ENCODE data around the gene HAUS5.

GRCh38 chr19:35563207-35563829, 49.2 kb upstream of the HAUS5 start, which contains the start of gene ATP4A:
- TF ChIP-seq OSR1 (CRISPR knock-in tag; IDR thresholded peaks at IDR 0.05), result no peak
- TF ChIP-seq BACH2 (CRISPR knock-in tag; IDR thresholded peaks at IDR 0.05; ENCODE audit: borderline replicate concordance), result no peak

All from SK-N-SH treated with all-trans-retinoic acid at 6 μM for 48 hours (cell line).